Fibroblast of skin of scalp (primary cell): ENCODE results near the gene TMEM184B.
"Not testable (repeated sequence)": the region's sequence is repeated elsewhere in the genome, so short reads cannot be mapped to it uniquely, and the experiment has no call there.

ENCODE experiments used
- DNase-seq: peaks from one replicate; pipeline ENCODE4 v3.0.0-alpha.2; 2013

Gene TMEM184B

DNA sequence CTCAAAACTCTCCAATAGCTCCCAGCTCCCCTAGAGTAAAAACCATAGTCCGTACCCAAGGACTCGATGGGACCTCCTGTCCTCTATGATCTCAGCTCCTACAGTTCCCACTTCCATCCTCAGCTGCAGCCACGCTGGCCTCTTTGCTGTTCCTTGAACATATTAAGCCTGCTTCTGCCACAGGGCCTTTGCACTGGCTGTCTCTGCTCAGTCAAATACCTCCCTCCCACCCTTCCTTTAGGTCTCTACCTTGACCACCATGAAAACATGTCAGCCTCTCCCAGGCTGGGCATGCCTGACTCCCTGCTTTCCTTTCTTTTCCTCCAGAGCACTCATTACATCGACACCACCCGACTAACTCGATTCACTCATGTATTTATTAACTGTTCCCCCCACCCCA is 24.5 kb downstream of the TMEM184B start:
- DNase-seq: no peak

DNA sequence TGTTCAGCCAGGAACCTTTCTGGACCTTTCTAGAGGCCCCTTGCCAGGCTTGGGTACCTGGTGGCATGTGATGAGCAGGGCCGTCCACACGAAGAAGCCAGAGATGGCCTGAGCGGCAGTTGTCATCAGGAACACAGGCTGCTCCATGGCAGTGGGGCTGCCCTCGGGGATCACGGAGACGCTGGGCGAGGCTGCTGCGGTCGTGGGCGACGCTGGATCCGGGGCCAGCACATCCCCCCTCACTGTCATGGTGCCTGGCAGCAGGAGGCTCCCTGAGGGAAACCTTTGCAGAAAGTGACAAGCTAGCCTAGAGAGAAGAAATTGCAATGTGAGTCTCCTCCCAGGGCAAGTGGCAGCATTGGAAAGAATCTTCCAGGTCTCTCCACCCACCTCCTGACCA is 25.1 kb downstream of the TMEM184B start:
- no peak for DNase-seq

DNA sequence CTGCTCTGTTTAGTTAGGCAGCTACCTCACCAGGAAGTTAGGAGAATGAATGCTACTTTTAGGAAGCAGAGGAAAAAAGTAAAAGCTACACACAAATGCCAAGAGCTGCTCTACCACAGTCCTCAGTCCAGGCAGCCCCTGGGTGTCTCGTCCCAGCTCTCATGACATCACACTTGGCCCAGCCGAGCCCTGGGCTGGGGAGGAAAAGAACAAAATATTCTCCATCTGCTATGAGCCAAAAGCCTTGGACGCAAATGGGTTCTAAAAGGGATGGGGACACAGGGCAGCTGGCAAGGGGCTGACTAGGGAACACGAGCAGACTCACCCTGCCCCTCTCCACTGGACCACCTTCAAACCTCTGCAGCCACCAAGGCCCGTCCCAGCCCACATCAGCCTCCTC is 26.1 kb downstream of the TMEM184B start:
- no peak for DNase-seq

- DNase-seq: no peak
Observed at GRCh38 chr22:38246046-38246658, 26.7 kb downstream of the TMEM184B start.

GRCh38 chr22:38244106-38244505 is 28.7 kb downstream of the TMEM184B start:
- DNase-seq: no peak

DNA sequence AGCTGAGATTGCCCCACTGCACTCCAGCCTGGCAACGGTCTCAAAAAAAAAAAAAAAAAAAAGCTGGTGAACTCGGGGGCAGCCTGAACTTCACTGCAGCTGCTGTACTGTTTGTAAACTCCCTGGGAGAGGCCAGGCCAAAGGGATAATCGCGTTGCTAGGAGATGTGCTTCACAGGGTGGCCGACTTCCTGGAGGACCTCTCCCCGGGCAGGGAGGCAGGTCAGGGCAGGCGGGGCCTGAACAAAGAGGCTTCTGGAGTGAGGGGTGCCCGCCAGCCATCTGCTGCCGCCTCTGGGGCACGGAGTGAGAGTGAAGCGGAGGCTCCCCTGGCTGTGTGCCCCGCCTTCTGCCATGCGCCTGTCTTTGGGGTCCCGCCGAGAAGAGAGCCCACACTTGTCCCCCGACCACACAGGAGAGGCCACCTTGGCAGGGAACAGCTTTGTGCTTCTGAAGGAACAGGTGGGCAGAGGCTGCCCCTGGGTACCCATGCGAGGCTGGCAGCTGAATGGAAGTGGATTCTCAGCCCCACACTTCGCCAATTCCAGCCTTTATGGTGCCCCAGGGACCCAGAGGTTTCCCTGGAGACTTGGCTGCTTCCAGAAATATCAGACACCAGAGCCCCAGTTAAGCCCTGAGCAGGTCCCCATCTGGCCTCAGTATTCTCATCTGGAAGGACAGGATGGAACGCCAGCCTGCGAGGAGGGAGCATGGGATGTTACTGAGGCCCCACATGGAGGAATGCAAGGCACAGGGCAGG is 29.6 kb downstream of the TMEM184B start:
- DNase-seq: peak; percentile 37

DNA sequence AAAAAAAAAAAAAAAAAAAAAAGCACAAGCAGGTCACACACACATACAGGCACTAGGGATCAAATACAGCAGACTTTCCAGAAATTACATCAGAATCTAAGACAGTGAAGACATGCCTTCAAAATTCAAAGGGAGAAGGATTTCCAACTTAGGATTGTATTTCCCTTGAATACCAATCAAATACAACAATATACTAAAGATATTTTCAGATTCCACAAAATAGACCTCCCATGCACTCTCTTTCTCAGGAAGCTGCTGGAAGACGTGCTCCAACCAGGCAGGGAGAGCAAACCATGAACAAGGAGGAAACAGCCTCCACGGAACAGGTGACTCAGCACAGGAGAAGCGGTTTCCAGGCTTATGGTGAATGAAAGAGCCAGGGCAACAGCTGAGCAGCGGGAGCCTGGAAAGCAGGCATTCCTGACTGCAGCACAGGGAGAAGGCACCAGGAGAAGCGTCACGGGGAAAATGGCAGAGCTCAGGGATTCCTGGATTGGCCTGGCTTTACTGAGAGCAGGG is 32.0 kb downstream of the TMEM184B start:
- peak; percentile 94 for DNase-seq

DNA sequence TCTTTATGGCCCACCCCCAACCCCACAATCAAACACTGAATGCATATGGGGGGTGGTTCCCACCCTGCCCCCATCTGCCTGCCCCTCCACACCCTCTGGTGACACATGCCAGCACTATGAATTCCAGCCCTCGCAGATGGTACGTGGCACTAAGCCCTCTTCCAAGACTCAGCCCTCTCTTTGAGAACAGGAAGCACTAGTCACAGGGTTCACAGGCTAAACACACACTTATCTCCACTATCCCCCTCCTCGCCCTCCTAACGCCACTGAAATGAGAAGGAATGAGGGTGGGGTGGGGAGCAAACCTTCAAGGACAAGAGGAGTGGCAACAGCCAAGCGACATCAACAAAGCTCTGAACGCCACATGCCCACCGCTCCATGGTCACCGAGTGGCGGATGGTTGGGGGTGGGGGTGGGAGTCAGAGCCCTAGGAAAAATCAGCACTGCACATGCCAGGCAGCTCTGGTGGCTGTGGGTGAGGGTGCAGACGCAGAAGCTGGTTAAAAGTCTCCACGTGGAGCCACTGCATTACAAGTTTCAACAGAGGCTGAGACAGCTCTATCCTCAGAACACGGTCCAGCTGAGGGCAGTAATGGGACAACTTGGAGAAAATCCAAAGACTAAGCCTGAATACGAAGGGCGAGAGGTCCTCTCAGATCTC is 33.6 kb downstream of the TMEM184B start:
- peak; percentile 98 for DNase-seq

DNA sequence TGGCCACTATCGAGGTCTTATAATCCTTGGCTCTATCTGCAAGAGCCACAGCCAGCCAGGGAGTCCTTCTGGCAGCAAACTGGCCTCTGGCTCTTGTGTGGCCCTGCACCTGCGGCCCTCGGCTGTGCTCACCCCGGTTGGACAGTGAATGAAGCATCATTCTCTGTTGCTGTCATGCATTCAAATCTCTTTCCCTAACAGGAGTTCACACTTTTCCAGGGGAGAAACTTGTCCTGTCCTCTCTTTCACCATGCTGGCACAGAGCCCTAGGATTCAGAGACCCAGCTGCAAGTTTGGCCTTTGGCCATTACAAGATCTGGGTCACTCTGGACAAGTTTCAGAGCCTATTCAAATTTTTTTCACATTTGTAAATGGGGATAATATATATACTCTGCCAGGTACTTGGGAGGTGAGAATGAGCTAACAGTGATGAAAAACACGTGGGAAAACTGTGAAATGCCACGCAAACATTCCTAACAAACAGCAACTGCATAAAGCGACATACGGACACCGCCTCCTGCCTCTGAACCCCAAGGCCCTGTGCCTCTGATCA is 34.2 kb downstream of the TMEM184B start:
- DNase-seq: no peak

GRCh38 chr22:38236786-38237185 is 36.0 kb downstream of the TMEM184B start:
- DNase-seq: no peak

- no peak for DNase-seq
Observed at GRCh38 chr22:38235240-38235850, 37.5 kb downstream of the TMEM184B start.

- not testable (repeated sequence) for DNase-seq
Observed at GRCh38 chr22:38233856-38234255, 39.0 kb downstream of the TMEM184B start.

DNA sequence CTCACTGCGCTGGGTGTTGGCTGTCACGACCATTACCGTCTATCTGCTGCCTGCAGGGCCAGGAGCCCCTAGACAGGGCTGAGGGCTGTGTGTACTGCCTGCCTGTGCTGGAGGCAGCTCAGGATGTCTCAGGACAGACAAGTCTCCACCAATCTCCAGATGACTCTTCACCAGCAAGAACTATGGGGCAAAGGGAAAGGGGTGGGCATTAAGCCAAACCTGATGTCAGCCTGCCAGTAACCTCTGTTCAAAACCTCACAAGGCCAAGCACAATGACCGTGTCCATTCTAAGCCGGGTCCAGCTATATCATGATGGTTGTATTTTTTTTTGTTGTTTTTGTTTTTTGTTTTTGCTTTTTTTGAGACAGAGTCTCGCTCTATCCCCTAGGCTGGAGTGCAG is 39.4 kb downstream of the TMEM184B start:
- DNase-seq: no peak

- DNase-seq: no peak
Observed at GRCh38 chr22:38232196-38232595, 40.6 kb downstream of the TMEM184B start.

DNA sequence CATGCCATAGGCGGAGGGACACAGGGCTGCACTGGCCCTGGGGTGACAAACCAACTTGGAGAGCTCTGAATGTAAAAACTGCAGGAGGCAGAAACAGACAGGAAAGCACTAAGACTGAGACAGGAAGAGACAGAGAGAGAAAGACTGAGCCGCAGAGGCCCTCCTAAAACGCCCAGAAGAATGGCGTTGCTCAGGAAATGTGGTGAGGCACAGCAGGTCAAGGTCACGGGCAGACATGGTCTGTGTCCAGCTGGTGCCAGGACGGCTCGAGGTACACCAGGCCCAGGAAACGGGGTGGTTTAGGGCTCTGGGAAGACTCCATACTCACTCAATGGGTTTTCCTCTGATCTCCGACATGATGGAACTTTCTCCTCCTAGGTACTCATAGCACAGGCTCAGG is 41.9 kb downstream of the TMEM184B start:
- DNase-seq: no peak

GRCh38 chr22:38230108-38230825 is 42.5 kb downstream of the TMEM184B start:
- DNase-seq: peak; percentile 75

- DNase-seq: peak; percentile 55
Observed at GRCh38 chr22:38228873-38229740, 43.7 kb downstream of the TMEM184B start.

DNA sequence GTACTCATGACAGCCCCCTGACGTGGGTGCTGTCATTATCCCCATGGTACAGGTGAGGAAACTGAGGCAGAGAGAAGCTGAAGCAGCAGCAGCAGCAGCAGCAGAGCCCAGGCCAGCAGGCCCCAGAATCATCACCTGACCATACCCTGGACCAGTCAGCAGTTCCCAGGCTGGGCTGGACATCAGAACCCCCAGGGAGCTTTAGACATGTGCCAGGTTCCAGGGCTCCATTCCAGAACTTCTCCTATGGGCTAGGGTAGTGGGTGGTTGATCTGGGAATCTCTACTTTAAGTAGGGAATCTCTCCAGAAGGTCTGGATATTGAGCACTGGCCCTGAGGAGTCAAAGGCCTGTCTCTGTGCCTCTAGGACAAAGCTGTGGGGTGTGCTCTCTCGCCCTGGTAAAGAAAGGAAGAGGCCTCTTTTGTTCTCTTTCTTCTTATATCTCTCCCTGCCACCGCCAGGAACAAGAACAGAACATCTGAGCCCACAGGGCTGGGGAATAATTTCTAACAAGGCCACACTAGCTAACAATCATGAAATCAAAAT is 44.4 kb downstream of the TMEM184B start:
- no peak for DNase-seq

GRCh38 chr22:38226853-38227649 is 45.8 kb downstream of the TMEM184B start:
- no peak for DNase-seq
